Adrenal gland (tissue), 5 donors: ENCODE data around the gene NXPH2.
"Not testable (repeated sequence)": the region's sequence is repeated elsewhere in the genome, so short reads cannot be mapped to it uniquely, and the experiment has no call there.

Experiments used
- CTCF ChIP-seq, 6 experiments: fragments of 450-650 bp in 4 of 6; fragments of 200-600 bp in 2 of 6; sonication (generic) in 1 of 6; IDR thresholded peaks; 1 replicate in 5 of 6; 2 replicates in 1 of 6; pipeline versions ENCODE4 v1.5.1 to v1.8.0; 2016 to 2021; ENCODE audit warnings: antibody characterized with exemption in 6 of 6, mild to moderate bottlenecking in 2 of 6, moderate library complexity in 1 of 6
- POLR2A ChIP-seq, 2 donors: fragments of 450-650 bp; IDR thresholded peaks; one replicate each; pipeline ENCODE4 v1.6.1; 2017; ENCODE audit warnings: antibody characterized with exemption in 2 of 2, mild to moderate bottlenecking in 2 of 2, moderate library complexity in 1 of 2
- donor health status: DM: no; HTN: no; CAD: no.

- not testable (repeated sequence) for TF ChIP-seq POLR2A, CTCF (IDR thresholded peaks at IDR 0.05)
Measured at GRCh38 chr2:138644776-138645175, 135.4 kb downstream of the NXPH2 start.
